ENCODE data around the gene SCGN.

The SCGN gene

GRCh38 chr6:25641377-25641776 lies 10.6 kb upstream of the SCGN start:
- no peak for DNase-seq

DNA sequence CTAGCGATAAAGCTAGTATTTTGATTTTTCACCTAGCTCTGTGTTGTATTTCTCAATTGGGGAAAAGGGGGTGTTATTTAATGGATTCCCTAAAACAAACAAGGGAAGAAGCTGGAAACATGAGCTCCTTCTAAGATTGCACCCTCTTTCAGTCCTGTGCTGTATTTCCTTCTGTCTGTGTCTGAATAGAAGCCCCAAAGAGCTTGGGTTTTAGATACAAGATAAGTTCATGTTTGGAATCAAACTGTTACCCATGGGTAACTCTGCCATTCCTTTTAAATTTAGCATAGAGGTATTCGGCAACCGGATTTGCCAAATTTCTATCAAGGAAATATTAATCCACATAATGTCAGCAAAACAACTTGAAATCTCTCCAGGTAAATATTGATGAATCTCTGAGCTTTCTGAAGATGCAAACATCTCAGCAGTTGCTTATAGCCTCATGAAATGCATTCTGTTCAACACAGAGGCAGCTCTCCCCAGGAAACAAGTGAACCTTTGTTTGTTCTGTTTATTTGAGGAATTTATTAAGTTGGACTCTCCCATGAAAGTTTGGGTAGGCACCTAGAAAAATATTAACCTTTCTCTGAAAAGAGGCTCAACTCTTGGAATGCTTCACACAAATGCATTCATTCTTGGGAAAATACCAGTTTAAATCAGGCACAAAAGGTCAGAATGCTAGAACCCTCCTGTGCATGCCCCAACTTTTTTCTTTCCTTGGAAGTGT lies 9.9 kb upstream of the SCGN start:
- DNase-seq, result no peak

DNA sequence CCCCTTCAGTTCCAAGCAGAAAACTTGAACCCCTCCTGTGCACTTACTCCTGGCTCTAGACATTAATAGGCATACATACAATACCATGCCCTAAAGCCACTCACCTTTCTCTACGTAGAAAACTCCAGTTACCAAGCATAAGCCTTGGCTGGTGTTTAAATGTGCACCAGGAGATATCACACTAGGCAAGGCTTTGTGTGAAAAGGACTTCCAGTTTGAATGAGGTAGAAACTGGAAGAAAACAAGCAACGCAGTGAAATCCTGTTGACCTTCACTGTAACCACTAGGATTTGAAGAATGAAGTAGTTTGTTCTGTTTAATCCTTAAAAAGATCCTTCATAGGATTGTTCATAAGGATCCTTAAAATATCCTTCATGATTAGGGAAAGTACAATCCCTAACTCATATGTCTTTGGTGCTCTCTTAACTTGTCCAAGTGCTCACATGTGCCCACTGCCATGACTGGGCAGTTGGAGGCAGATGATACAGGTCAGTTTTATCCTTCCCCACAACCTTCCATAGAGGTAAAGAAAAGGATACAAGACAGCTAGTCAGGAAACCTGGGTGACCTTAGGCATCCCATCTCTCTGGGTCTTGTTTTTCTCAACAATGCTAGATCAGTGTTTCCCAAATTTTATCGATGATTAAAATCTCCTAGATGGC lies 9.2 kb upstream of the SCGN start:
- no peak for DNase-seq

GRCh38 chr6:25645916-25646315 lies 6.1 kb upstream of the SCGN start:
- DNase-seq, result peak in 1 of 2 experiments; percentile 5

DNA sequence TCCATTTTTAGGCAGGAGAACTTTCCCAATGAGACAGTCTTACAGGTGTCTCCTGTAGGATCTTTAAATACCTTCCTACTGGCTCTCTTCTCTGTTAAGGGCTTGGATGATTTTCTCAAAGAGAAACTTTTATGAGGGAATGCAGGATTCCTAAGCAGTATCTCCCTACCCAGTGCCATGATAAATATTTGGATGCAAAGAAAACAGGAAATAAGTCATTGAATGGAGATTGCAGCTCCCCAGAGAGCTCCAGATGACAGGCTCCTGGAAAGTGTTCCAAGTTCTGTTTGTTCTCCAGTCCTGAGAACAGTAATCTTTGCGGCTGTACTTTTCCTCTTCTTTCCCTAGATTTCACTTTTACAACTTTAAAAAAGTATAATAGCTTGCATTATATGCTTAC lies 2.4 kb upstream of the SCGN start:
- DNase-seq, result no peak

DNA sequence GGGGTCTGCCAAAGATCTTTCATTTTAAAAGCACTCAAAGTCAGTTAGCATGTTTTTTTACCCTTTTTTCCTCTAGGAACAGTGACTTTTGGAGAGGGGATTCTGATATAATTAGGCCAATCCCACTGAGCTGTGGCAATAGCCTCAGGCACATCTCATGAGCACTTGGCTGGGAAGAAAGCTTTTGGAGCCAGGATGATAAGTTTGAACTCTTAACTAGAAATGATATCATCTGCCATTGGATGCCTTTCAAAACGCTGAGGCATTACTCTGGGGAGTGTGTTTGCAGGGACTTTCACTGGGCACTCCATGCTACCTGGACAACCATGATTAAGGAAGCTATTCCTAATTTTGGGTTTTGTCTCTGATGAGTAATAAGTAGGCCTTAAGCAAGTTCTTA lies 3.7 kb downstream of the SCGN start:
- DNase-seq, result no peak

DNA sequence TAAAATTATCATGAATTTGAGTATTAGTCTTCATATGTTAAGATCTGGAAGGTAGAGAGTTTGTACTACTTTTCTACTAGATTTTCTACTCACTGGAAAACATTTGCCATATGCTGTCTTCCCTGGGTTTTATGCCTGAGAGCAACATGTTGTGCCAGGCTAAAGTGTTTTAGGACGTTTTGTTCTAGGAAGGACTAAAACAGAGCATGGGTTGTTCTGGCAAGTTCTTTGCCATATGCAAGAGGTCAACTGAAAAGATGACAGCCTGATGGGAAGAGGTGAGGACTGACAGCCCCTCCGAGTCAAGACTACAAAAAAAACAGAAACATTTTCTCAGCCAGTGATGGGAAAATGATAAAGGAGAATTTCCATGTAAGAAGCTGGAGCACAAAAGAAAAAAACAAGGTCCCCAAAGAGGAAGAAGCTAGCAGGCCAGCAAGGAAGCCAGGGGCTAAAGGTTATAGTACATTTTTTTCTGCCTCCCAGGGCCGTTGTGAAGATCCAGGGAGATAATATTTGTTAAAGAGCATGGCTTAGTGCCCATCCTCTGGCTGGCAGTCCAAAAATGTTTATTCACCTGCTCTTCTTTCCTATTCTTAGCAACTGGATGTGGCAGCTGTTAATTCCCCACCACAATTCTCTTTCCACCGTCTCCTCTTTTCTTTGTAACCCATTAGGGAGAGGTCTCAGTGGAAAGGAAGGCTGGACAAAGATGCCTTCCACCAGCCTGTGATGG lies 7.8 kb downstream of the SCGN start:
- DNase-seq, result peak in 1 of 2 experiments; percentile 6

DNA sequence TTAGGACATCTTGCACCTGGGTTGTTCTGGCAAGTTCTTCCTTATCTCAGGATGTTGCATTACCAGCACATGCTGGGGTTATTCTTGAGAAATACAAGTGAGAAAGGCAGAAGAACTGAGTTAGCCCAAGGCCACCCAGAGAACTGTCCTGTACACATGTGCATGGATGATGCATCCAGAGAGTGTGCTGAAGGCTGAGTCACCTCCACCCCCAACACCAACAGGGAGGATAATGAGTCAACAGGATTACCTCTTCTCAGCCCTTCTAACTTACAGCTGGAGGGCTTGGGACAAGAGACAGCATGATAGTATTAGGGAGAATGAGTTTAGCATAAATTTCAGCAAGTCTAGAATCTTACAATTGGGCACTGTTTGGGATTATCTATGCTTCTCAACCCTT lies 8.5 kb downstream of the SCGN start:
- peak in 1 of 2 experiments; percentile 46 for DNase-seq

DNA sequence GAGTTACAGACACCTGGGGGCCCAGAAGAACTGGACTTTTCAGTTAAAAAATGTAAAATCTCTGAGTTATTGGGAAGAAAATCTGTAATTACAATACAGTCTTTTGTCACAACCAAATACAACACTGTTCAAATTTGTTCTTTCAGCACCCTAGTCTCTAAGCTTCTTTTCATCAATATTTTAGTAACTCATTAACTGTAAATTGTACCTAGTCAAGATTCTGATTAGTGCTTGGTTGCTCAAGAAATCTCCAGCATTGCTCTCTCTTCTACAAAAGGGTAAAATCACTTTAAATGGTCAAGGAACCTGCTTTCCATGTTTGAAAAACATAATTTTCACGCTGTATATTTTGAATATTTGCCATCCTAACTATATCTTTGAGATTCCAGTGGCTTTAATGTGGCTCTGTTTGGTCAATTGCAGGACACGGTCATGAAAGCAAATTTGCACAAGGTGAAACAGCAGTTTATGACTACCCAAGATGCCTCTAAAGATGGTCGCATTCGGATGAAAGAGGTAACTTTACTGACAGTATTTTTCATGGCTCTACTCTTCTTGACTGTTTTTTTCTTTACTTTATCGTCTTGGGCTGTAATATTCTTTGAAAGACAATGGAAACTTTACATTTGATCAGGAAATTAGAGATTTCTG lies 9.2 kb downstream of the SCGN start:
- no peak for DNase-seq

DNA sequence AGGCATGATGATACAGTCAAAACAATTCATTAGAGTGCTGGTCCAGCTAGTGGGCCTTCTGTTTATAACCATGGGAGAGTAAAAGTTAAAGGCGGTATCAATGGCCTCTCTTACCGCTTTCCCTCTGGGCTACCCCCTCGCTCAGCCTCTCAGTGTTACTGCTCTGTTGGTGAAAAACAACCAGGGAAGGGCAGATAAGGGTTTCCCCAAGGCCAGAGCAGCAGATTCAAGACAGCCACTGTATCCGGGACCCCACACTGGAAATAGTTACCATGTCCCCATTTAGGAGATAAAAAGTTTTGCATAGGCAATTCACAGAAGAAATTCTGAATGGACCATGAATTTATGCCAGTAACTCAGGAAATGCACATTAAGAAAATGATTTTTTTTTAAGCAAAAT lies 13.4 kb downstream of the SCGN start:
- DNase-seq, result no peak

GRCh38 chr6:25669413-25669812 lies 17.4 kb downstream of the SCGN start:
- DNase-seq, result no peak

DNA sequence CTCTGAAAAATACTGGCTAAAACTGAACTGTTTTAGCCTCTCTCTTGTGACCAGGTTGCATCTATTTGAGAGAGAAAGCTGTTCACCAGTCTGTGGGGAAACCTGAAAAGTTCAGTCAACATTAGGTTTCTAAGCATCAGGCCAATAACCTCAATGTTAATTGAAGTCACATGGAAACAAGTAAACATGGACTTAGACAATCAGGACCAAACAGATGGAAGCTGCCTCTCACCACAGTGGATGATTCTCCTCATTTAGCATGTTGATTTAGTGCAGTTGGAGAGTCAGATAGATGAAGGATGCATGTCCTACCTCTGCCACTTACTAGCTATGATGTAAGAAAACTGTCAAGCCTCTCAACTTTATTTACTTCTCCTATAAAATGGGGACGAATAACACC lies 18.2 kb downstream of the SCGN start:
- no peak for DNase-seq

- peak; percentile 60 to 85 for DNase-seq
Observed at GRCh38 chr6:25670793-25671513, 18.9 kb downstream of the SCGN start.

GRCh38 chr6:25671652-25672051 lies 19.6 kb downstream of the SCGN start:
- no peak for DNase-seq

- DNase-seq, result no peak
Observed at GRCh38 chr6:25675167-25675566, 23.2 kb downstream of the SCGN start.

DNA sequence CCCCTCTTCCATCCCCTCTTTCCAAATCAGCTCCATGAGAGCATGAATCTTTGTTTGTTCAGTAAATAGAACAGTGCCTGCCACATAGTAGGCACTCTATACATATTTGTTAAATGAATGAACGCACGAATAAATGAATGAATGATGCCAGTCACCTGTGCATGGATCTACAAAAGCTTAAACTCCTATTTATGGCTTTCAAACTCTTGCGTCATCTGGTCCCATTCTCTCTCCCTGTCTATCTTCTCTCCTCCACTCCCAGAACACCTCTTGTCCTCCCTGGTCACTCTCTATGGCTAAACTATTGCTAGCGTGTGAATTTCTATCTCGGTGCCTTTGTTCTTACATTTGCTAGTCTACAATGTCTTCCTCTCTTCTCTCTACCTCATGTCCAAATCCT lies 24.8 kb downstream of the SCGN start:
- DNase-seq, result no peak

DNA sequence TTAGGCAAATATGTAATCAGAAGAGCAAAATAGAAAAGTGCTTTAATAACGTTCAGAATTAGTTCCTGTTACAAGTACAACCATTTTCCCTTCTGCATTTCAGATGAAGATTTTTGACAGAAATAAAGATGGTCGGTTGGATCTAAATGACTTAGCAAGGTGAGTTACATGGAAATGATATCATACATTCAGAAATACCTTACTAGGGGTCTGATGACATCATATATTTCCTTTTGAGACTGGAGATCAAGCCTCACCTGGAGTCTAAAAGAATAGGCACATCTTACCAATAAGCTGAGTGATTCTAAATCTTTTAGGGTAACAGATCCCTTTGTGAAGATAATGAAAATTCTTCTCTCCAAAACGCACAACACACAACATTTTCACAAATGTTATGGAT lies 29.8 kb downstream of the SCGN start:
- DNase-seq, result no peak

DNA sequence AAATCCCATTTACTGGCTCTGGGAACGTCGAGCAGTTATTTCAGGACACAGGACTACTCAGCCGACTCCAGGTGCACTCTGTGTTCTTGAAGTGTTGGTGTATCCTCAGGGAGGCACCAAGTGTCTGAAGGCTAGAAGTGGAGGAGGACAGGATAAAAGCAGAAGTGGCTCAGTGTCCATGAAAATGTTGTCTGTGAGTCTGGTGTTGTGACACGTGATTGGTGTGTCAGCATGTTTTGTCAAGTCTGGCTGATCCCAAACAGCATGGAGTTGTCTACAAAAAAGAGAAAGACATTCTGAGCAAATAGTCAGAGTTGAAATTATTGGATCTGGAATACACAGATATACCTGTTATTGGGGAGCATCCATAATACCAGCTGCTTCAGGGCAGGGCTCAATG lies 30.3 kb downstream of the SCGN start:
- no peak for DNase-seq

- no peak for DNase-seq
Observed at GRCh38 chr6:25684565-25684964, 32.5 kb downstream of the SCGN start.

DNA sequence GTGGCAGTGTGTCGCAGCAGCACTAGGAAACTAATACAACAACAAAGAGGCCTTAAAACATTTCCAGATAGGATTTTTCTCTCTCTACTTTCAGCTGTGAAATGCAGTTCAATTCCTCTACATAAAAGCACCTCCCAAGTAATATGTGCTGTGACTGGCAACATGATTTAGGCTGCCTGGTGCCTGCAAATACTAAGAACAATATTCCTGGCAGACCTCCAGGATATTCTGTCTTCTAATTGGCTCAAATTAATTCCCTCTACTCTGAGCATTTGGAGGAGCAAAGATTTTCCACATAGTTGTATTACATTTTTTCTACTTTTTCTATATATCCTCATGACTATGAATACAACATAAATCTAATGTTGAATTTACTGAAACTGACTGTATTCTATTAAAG lies 33.2 kb downstream of the SCGN start:
- peak in 1 of 2 experiments; percentile 9 for DNase-seq

GRCh38 chr6:25685896-25686295 lies 33.9 kb downstream of the SCGN start:
- no peak for DNase-seq

- no peak for DNase-seq
Observed at GRCh38 chr6:25686856-25687255, 34.8 kb downstream of the SCGN start.

DNA sequence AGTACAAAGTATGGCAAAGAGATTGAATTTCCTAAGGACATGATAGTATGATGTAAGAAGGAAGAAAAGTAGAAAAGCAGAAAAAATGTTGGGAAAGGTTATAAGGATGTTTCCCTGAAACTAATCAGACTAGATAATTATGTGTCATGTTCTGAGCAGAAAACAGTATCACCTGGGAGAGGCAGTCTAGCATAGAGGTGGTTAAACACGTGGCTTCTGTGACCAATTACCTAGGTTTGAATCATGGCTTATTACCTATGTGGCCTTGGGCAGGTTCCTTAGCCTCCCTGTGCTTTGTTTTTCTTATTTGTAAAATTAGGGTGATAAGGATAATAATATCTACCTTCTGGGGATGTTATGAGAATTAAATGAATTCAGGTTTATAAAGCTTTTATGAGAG lies 38.0 kb downstream of the SCGN start:
- no peak for DNase-seq
